ENCODE data around the gene DPP8.
"Not testable (repeated sequence)": the region's sequence is repeated elsewhere in the genome, so short reads cannot be mapped to it uniquely, and the experiment has no call there.

Gene DPP8

DNA sequence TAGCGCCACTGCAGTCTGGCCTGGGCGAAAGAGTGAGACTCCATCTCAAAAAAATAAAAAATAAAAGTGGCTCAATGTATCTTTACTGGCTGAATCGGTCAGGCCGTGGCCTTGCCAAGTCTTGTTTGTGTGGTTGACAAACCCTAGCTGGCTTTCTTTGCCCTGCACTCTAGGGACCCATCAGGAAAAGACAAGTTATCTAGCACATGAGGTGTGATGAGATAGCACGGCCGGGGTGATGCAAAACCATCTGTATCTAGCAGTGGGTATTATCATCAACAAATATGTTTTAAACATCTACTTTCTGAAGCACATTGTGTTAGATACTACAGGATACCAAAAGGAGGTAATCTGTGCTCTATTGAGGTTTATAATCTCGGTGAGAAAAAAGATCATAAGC is 3.9 kb upstream of the DPP8 start:
- no peak for DNase-seq

GRCh38 chr15:65518633-65519285 is 1.3 kb upstream of the DPP8 start:
- no peak for DNase-seq

DNA sequence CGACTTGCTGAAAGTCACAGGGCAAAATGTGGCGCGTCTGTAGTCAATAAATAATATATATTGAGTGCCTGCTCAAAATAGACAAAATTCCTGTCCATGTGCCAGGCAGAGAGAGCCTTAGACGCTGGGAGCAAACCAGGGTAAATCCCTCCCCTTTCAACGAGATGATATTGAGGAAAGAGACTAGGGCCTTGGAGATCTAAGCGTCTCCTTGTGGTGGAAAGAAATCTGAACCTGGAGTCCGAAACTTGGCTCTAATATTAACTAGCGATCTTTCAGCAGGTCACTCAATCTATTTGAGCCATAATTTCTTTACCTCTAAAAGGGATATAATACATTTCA is 348 bp upstream of the DPP8 start:
- no peak for DNase-seq

DNA sequence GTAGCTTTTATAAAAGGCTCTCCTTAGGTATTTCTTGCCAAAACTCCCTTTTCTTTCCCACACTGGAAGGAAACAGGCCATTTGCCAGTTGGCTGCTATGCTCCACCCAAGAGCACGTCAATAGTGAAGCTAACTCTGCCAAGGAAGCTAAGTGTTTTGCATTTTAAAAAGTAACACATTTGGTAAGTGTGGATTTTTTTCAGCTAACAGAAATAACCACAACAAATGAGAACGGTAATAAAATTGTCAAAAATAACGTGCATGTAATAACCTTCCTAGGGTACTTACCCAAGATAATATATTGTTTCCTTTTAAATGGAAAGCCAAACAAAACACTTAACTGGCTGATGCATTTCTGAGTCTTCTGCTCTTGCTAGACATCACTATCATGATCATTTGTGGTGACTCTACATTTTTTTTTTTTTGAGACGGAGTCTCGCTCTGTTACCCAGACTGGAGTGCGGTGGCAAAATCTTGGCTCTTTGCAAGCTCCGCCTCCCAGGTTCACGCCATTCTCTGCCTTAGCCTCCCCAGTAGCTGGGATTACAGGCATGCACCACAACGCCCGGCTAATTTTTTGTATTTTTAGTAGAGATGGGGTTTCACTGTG is 4.6 kb downstream of the DPP8 start:
- no peak for DNase-seq

GRCh38 chr15:65512189-65512588 is 5.3 kb downstream of the DPP8 start:
- no peak for DNase-seq

DNA sequence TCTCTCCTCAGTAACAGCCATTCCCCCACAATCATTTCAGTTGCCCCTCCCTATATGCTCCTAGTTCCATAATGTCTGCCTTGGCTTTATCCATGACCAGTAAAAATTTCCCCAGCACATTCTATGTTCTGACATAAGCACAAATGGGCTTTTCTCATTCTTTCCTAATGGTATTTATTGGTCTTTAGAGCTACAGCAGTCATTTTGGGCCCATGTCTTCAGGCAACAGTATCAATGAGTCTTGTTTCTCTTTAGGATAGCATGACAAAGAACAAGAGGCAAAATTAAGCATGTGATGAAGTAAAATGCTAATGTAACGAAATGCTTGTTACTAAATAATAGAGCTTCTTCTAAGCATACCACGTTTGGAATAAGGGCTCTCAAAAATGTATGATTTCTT is 8.2 kb downstream of the DPP8 start:
- DNase-seq: no peak

- DNase-seq: no peak
Observed at GRCh38 chr15:65494076-65494475, 23.4 kb downstream of the DPP8 start.

- no peak for DNase-seq
Observed at GRCh38 chr15:65484876-65485275, 32.6 kb downstream of the DPP8 start.

GRCh38 chr15:65476903-65477302 is 40.6 kb downstream of the DPP8 start:
- no peak for DNase-seq

GRCh38 chr15:65470866-65471265 is 46.6 kb downstream of the DPP8 start:
- no peak for DNase-seq

DNA sequence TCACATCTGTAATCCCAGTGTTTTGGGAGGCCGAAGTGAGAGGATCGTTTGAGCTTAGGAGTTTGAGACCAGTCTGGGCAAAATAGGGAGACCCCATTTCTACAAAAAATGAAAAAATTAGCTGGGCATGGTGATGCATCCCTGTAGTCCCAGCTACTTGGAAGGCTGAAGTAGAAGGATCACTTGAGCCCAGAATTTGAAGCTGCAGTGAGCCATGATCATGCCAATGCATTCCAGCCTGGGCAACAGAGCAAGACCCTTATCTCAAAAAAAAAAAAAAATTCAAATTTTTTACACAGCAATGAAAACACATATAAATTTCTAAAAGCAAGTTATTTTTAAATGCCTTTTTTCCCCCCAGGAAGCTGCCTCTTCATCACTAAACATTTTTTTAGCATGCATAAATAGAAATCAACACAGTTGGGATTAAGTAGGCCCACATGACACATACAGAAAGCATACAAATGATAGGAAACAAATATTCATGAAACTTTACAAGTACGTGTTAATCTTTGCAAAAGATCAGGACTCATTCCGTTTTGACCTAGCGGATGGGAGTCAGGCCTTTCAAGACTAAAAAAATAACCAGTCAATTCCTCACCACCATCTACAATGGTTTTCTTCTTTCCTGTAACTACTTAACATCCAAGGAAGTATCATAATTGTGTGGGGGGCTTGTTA is 49.1 kb downstream of the DPP8 start:
- DNase-seq: no peak

DNA sequence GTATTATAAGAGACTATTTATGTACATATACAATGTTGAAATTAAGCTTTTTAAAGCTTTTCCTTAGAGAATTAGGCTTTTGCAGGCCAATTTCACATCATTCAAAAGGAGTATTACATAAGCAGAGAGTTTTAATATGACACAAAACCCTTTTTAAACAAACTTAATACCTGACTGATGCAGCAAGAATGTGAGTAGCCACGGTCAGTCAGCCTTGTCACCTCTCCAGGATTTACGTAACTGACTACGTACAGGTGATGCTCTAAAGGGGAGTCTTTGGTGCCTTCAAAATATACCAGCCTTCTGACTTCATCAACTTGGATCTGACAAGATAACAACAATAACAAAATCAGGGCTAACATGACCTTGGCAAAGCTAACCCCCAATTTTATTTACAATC is 50.6 kb downstream of the DPP8 start:
- DNase-seq: no peak

DNA sequence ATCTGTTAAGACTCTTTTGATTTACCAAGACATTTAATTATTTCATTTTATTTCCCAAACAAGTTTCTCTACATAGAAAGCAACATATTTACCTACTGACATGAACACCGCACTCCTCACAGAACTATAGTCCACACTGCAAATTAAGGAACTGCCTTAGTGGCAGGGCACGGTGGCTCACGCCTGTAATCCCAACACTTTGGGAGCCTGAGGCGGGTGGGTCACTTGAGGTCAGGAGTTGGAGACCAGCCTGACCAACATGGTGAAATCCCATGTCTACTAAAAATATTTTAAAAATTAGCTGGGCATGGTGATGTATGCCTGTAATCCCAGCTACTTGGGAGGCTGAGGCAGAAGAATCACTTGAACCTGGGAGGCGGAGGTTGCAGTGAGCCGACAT is 54.4 kb downstream of the DPP8 start:
- not testable (repeated sequence) for DNase-seq

DNA sequence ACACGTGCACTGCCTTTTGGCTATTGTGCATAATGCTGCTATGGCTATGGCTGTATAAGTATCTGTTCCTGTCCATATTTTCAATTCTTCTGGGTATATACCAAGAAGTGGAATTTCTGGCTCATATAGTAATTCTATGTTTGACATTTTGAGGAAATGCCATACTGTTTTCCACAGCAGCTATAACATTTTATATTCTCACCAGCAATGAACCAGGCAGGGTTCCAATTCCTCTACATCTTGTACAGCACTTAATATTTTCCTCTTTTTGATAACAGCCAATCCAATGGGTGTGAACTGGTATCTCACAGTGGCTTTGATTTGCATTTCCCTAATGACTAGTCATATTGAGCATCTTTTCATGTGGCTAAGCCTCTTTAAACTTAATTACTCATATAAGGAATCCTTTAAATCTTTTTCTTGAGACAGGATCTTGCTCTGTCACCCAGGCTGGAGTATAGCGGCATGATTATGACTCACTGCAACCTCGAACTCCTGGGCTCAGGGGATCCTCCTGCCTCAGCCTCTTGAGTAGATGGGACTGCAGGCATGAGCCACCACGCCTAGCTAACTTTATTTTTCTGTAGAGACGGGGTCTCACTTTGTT is 56.6 kb downstream of the DPP8 start:
- DNase-seq: no peak

DNA sequence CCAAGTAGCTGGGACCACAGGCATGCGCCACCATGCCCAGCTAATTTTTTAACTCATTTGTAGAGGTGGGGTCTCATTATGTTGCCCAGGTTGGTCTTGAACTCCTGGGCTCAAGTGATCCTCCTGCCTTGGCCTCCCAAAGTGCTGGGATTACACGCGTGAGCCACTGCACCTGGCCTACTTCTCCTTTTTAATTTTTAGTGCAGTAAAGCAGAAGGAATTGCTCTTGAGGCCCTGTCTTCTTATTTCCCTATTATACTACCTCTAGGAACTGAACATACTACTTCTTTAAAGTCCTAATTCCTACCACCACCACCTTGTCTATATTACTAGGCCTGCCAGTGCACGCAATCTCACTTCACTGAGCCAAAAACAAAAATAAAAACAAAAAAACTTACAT is 62.2 kb downstream of the DPP8 start:
- not testable (repeated sequence) for DNase-seq

- no peak for DNase-seq
Observed at GRCh38 chr15:65451989-65452388, 65.5 kb downstream of the DPP8 start.

- DNase-seq: no peak
Observed at GRCh38 chr15:65450556-65450955, 66.9 kb downstream of the DPP8 start.

DNA sequence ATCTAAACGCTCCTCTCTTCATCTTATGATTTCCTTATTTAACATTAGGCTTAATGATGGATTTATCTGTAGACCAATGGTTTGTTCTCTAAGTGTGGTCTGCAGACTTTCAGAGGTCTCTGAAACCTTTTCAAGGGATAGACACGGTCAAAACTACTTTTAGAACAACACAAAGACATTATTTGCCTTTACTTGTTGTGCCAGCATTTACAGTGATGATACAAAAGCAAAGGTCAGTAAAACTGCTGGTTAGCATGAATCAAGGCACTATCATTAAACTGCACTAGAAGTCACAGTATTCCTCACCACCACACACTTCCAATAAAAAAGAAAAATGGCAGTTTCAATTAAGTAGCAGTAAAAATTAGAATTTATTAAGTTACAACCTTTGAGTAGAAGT is 70.3 kb downstream of the DPP8 start:
- DNase-seq: no peak

DNA sequence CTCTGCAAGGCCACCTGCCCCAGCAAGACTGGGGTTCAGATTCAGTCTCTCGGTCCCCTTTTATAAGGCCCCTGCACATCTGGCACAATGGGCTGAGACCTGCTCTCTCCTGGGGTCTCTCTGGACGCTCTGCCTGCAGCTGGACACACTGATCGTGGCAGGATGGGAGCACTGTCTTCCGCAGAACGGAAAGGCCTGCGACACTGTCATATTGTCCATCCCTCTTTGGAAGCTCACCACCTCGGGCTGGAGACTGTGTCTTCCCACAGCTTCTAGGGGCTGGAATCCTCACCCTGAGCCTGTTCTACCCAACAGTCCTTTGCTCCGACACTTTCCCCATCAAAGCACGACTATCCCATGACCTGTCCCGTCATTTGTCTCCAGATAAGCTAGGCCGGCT is 83.3 kb downstream of the DPP8 start:
- DNase-seq: no peak

DNA sequence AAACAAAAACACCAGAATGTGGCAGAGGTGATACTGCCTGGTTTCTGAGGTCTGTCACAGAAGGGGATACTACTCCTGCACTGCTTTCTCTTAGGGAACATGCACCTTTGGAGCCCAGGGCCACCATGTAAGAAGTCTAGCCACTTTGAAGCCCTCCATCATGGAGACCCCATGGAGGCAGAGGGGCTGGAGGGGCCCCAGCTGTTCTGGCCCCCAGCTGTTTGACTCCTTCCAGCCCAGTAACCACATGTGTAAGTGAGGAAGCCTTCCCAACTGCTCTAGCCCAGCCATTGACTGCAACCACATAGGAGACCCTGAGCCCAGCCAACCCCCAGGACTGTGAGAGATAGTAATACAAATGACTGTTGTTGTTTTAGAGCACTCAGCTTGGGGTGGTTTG is 85.8 kb downstream of the DPP8 start:
- no peak for DNase-seq

GRCh38 chr15:65426216-65426853 is 91.2 kb downstream of the DPP8 start:
- no peak for DNase-seq

GRCh38 chr15:65424683-65425082 is 92.8 kb downstream of the DPP8 start:
- DNase-seq: no peak

DNA sequence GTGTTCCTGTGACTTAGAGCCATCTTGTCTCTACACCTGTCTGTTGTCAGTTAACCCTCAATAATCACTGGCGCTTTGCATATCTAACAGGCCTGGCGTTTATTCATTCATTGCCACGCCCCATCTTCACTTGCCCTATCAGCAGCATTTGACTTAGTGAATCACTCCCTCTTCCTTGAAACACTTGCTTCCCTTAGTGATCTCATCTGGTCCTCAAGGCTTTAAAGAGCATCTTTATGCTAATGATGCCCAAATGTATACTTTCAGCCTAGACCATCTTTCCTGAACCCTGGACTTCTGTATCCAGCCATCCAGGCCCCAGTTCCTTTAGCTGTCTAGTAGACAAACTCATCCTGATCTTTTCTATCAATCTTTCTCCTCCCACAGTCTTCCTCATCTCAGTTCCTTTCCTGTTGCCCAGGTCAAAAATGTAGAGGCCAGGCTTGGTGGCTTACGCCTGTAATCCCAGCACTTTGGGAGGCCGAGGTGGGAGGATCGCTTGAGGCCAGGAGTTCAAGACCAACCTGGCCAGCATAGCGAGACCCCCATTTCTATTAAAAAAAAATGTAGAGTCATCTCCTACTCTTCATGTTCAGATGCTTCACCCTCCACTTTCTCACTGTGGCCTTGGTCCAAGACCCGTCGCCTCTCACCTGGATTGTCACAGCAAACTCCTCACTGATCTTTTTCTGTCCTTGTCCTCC is 93.4 kb downstream of the DPP8 start:
- no peak for DNase-seq
